Liver (tissue), 9 donors: ENCODE results near the gene PNMA6E. TPM values are rescaled to one million over a fixed set of nuclear protein-coding genes. Genes with fewer than 3 reads are reported as not detected.

ENCODE experiments used
- DNase-seq: peaks from one replicate; pipeline ENCODE4 v3.0.0-alpha.2; 2017; ENCODE audit warnings: low spot score
- H3K27ac ChIP-seq, 2 donors: one replicate each; pipeline ENCODE4 v1.7.0; 2013; ENCODE audit warnings: inconsistent platforms in 2 of 2, low read length in 2 of 2, control low read depth in 1 of 2, low read depth in 1 of 2, mild to moderate bottlenecking in 1 of 2
- H3K27me3 ChIP-seq, 4 donors: one replicate each; pipeline versions ENCODE4 v1.6.1 to v1.7.0; 2013; ENCODE audit warnings: low read length in 3 of 4, inconsistent platforms in 1 of 4, mild to moderate bottlenecking in 1 of 4, moderate library complexity in 1 of 4; ENCODE audit not compliant: control insufficient read depth in 4 of 4, insufficient read depth in 4 of 4
- H3K36me3 ChIP-seq, 4 donors: one replicate each; pipeline versions ENCODE4 v1.6.1 to v1.7.0; 2013; ENCODE audit warnings: low read length in 3 of 4, mild to moderate bottlenecking in 3 of 4, low read depth in 1 of 4, moderate library complexity in 1 of 4; ENCODE audit not compliant: control insufficient read depth in 4 of 4, insufficient read depth in 3 of 4
- H3K4me1 ChIP-seq, 4 donors: one replicate each; pipeline versions ENCODE4 v1.6.1 to v1.7.0; 2013; ENCODE audit warnings: low read length in 3 of 4, mild to moderate bottlenecking in 3 of 4, moderate library complexity in 1 of 4; ENCODE audit not compliant: control insufficient read depth in 4 of 4, insufficient read depth in 4 of 4
- H3K4me3 ChIP-seq, 3 donors: one replicate each; pipeline versions ENCODE4 v1.6.1 to v1.7.0; 2013; ENCODE audit warnings: low read length in 3 of 3, control low read depth in 1 of 3, low read depth in 1 of 3, mild to moderate bottlenecking in 1 of 3
- H3K9ac ChIP-seq, 2 donors: one replicate each; pipeline ENCODE4 v1.7.0; 2013; ENCODE audit warnings: low read length in 2 of 2, mild to moderate bottlenecking in 2 of 2, moderate library complexity in 2 of 2, control low read depth in 1 of 2, low read depth in 1 of 2
- H3K9me3 ChIP-seq, 4 donors: one replicate each; pipeline versions ENCODE4 v1.6.1 to v1.7.0; 2013; ENCODE audit warnings: low read length in 3 of 4; ENCODE audit not compliant: control insufficient read depth in 4 of 4
- ATF3 ChIP-seq: IDR thresholded peaks from 2 replicates; pipeline ENCODE4 v1.6.1; 2016; ENCODE audit warnings: antibody characterized with exemption
- EGR1 ChIP-seq, 2 donors: IDR thresholded peaks; 2 replicates each; pipeline ENCODE4 v1.6.1; 2016 to 2018; ENCODE audit warnings: antibody characterized with exemption in 2 of 2, low read depth in 2 of 2
- GABPA ChIP-seq, 2 donors: IDR thresholded peaks in 1 of 2; conservative IDR thresholded peaks in 1 of 2; 2 replicates each; pipeline ENCODE4 v1.6.1; 2016; ENCODE audit warnings: antibody characterized with exemption in 2 of 2, mild to moderate bottlenecking in 1 of 2, moderate library complexity in 1 of 2
- JUND ChIP-seq, 2 donors: IDR thresholded peaks; 2 replicates each; pipeline ENCODE4 v1.6.1; 2016; ENCODE audit warnings: antibody characterized with exemption in 2 of 2
- NR2F2 ChIP-seq: IDR thresholded peaks from 2 replicates; pipeline ENCODE4 v1.6.1; 2016; ENCODE audit warnings: antibody characterized with exemption
- RAD21 ChIP-seq, 2 donors: IDR thresholded peaks; 2 replicates each; pipeline ENCODE4 v1.6.1; 2016; ENCODE audit warnings: antibody characterized with exemption in 2 of 2, mild to moderate bottlenecking in 2 of 2
- REST ChIP-seq: IDR thresholded peaks from 2 replicates; pipeline ENCODE4 v1.6.1; 2016; ENCODE audit warnings: antibody characterized with exemption, mild to moderate bottlenecking
- SP1 ChIP-seq: IDR thresholded peaks from 2 replicates; pipeline ENCODE4 v1.6.1; 2018; ENCODE audit warnings: antibody characterized with exemption, mild to moderate bottlenecking
- WGBS: extraction: QIAGEN DNeasy Blood & Tissue Kit; methylation state at CpG from one replicate; pipeline ENCODE4 v1.1.7; 2013; 5-methylcytosine and 5-hydroxymethylcytosine counted together
- polyA plus RNA-seq, 2 donors: library from polyadenylated mRNA; stranded (reverse) in 1 of 2; unstranded in 1 of 2; fragments of 200-250 nt in 1 of 2; fragments of >200 nt in 1 of 2; fragmentation: Nextera tagmentation in 1 of 2; extraction: Ambion mirVana in 1 of 2; gene quantifications; one replicate each; pipeline versions ENCODE4 v1.2.1 to v1.2.3, GENCODE V29; 2013 to 2015
- total RNA-seq, 2 donors: library from RNA; depleted of rRNA; stranded (reverse); fragments of >200 nt; gene quantifications; one replicate each; pipeline ENCODE4 v1.2.3, GENCODE V29; 2014
- donor health status: healthy.
- donor health status: healthy.
- donor health status: healthy.
- donor health status: healthy.
- donor health status: healthy.

The PNMA6E gene
- total and polyA plus RNA-seq, 4 donors = not detected

DNA sequence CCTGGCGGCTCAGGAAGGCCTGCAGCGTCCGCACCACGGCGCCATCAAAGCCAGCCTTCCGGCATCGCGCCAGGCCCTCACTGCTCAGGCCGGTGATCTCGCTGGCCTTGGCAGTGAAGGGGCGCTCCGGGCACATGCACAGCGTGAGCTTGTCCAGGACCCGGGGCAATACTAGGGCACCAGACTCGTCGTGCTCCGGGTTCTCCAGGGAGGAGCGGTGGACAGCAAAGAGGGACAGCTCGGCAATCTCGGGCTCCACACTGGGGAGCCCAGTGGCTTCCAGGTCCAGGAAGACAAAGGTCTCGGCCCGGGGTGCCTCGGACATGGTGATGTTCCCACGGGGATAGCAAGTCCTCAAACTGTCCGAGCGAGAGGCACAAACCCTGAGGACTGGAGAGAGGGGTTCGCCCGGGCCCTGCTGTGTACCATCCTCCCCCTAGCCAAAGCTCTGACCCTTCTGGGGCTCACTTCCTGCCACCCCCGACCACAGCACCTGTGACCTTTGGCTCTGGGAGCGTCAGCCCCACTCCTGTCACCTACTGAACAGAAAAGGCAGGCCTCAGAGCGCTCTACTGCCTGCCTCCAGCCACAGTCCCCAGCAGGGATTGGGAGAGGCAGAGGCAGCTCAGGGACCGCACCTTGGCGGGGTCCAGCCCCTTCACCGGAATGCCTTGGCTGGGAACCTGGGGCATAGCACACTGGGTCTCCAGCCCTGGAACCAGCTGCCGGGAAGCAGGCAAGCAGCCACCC is 44.1 kb upstream of the PNMA6E start:
- peaks cover 0 to 3% (median 0%) of the 10 kb centered on the region in 4 donors for H3K36me3 ChIP-seq
- no peak for TF ChIP-seq JUND (IDR thresholded peaks at IDR 0.05)
- TF ChIP-seq REST = no peak
- TF ChIP-seq RAD21 (IDR thresholded peaks at IDR 0.05) = no peak
- no peak for TF ChIP-seq NR2F2
- TF ChIP-seq ATF3 = no peak
- no peak for DNase-seq
- WGBS = 92% methylated on average over 35 of the region's 35 CpGs
- no peak overlapping the region for H3K27ac ChIP-seq
- H3K9me3 ChIP-seq = no peaks in the 10 kb centered on the region
- H3K9ac ChIP-seq = no peak overlapping the region
- H3K4me3 ChIP-seq = no peak overlapping the region
- no peaks in the 10 kb centered on the region for H3K4me1 ChIP-seq
- H3K27me3 ChIP-seq = no peaks in the 10 kb centered on the region

DNA sequence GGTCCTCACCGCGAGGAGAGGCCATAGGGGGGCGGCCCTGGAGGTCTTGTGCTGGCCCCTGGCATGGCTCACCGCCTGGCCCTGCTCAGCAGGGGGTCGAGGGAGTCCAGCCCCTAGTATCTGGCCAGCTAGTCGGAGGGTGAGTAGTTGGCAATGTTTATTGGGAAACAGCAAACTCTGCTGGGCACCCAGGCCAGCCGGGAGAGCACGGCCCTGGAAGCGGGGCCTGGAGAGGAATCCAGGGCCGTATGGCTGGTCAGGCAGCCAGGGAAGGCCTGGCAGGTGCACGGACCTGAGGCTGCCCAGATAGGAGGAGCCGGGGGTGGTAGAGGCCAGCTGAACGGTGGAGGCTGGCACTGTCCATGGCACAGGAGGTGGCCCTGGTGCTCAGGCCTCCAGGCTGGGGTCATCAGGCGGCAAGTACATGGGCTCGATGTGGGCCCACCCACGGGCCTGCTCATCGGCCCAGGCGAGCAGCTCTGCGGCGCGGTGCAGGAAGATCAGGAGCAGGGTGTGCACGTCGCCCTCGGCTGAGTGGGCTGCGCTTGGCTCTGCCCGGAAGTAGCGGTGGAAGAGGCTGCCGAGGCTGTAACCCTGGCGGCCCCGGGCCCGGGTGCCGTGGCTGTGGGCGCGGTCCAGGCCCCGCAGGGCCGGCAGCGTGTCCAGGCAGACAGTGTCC is 43.3 kb upstream of the PNMA6E start:
- H3K4me3 ChIP-seq = no peak overlapping the region
- no peaks in the 10 kb centered on the region for H3K9me3 ChIP-seq
- no peak for DNase-seq
- H3K27ac ChIP-seq = no peak overlapping the region
- H3K27me3 ChIP-seq = no peaks in the 10 kb centered on the region
- H3K4me1 ChIP-seq = no peaks in the 10 kb centered on the region
- no peak for TF ChIP-seq SP1
- TF ChIP-seq GABPA (IDR thresholded peaks at IDR 0.05 in 1 of 2, conservative IDR thresholded peaks at IDR 0.05 in 1 of 2) = no peak
- TF ChIP-seq NR2F2 = no peak
- 95% methylated on average over 37 of the region's 37 CpGs for WGBS
- H3K9ac ChIP-seq = no peak overlapping the region
- peaks cover 0 to 3% (median 0%) of the 10 kb centered on the region in 4 donors for H3K36me3 ChIP-seq

DNA sequence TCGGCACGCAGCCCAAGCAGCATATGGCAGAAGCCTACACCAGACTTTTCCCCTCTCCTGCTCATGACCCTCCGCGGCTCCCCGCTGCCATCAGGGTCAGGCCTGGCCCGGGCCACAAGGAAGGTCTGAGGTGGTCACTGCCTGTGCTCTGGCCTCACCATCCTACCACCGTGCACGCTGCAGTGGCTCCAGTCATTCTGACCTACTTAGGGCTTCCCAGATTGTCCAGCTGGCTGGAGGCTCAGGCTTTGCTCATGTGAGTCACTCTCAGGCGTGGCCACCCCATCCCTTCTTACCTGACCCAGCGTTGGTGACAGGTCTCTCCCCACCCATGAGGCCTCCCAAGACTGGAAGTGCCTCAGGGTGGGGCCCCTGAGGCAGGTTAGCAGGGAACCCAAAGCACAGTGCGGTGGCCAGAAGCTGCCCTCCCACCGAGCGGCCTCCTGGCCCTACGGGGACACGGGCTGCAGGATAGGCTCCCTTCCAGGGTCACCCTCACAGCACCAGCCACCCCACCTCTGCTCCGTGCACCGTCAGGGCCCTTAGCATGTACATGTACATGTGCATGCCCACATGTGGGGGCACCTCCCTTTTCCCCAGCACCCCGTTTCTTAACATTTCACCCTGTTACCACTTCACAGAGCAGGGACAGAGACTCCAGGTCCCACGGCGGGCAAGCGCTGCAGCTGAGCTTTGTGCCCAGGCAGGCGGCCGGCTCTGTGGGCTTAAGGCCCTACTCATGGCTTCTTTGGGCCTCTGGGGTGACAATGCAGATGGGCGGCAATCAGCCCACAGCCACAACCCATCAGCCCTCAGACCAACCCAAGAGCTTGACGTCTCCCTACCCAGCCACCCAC is 42.6 kb upstream of the PNMA6E start:
- no peaks in the 10 kb centered on the region for H3K9me3 ChIP-seq
- no peak overlapping the region for H3K4me3 ChIP-seq
- no peaks in the 10 kb centered on the region for H3K27me3 ChIP-seq
- no peak overlapping the region for H3K9ac ChIP-seq
- 92% methylated on average over 25 of the region's 25 CpGs for WGBS
- H3K27ac ChIP-seq = no peak overlapping the region
- H3K4me1 ChIP-seq = no peaks in the 10 kb centered on the region
- H3K36me3 ChIP-seq = peaks cover 0 to 3% (median 0%) of the 10 kb centered on the region in 4 donors
- no peak for TF ChIP-seq EGR1 (IDR thresholded peaks at IDR 0.05; ENCODE audit: low read depth in 2 of 2)
- DNase-seq = no peak
